IPS-NIHi11 (cell line): ENCODE results near the gene OR11G2.
"Not testable (repeated sequence)": the region's sequence is repeated elsewhere in the genome, so short reads cannot be mapped to it uniquely, and the experiment has no call there.

Experiments used
- DNase-seq: peaks from one replicate; pipeline ENCODE4 v3.0.0; 2012; ENCODE audit warnings: mixed read lengths, low spot score

OR11G2 gene

DNA sequence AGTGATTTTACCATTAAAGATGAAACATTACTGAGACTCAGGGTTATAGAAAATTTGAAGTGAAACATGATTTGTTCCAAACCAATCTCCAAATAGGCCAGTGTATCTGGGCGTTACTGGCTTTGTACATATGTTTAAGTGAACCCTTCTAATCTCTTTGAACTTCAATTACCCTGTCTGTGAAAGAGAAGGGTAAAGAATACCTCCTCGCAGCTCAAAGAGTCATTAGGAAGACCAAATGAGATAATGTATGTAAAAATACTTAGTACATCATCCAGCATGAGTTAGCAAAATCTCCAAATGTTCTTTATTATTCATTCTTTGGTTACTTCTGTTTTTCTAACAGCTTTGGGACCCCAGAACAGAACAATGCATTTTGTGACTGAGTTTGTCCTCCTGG, 32.7 kb downstream of the OR11G2 start, which contains the start of gene OR11H6:
Gene OR11H6 (plus strand): TSS at position 301 of the 400 bp plus-strand sequence. CDS start 0 bp downstream, at position 301.
- DNase-seq, result no peak

GRCh38 chr14:20228681-20229080, 38.0 kb downstream of the OR11G2 start, which contains the start of gene OR11H7:
Gene OR11H7, plus strand, starts transcription at chr14:20228981.
- no peak for DNase-seq

DNA sequence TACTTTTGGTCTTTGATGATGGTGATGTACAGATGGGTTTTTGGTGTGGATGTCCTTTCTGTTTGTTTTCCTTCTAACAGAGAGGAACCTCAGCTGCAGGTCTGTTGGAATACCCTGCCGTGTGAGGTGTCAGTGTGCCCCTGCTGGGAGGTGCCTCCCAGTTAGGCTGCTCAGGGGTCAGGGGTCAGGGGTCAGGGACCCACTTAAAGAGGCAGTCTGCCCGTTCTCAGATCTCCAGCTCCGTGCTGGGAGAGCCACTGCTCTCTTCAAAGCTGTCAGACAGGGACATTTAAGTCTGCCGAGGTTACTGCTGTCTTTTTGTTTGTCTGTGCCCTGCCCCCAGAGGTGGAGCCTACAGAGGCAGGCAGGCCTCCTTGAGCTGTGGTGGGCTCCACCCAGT, 44.7 kb downstream of the OR11G2 start:
- DNase-seq, result not testable (repeated sequence)

DNA sequence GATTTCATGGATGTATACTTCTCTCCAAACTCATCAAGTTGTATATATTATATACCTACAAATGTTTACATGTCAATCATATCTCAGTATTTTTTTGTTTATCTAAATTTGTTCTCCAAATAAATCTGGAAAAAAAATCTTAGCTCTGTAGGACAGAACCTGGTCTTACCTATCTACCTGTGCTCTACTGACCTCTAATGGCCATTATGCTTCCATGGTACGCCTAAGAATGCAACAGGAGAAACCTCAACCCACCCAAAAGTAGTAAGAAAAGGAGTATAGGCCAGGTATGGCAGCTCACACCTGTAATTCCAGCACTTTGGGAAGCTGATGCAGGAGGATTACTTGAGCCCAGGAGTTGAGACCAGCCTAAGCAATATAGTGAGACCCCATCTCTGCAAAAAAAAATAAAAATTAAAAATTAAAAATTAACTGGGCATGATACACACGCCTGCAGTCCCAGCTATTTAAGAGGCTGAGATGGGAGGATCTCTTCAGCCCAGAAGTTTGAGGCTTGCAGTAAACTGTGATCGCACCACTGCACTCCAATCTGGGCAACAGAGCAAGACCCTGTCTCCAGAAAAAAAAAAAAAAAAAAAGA, 57.0 kb downstream of the OR11G2 start:
- peak; percentile 14 for DNase-seq
